ENCODE results near the gene SYNE3. TPM values are rescaled to one million over a fixed set of nuclear protein-coding genes. Genes with fewer than 3 reads are reported as not detected.

SYNE3 gene
- total RNA-seq, 1 donor from 2014 or later = 5.9 TPM

GRCh38 chr14:95477411-95478269 lies 38.8 kb downstream of the SYNE3 start:
- no peak for DNase-seq (ENCODE audit: low read depth)

- DNase-seq (ENCODE audit: low read depth) = no peak
Measured at GRCh38 chr14:95476747-95477146, 39.7 kb downstream of the SYNE3 start.

GRCh38 chr14:95475540-95476240 lies 40.8 kb downstream of the SYNE3 start:
- DNase-seq (ENCODE audit: low read depth) = peak; percentile 59

- no peak for DNase-seq (ENCODE audit: low read depth)
Measured at GRCh38 chr14:95474941-95475340, 41.5 kb downstream of the SYNE3 start.

GRCh38 chr14:95474486-95474885 lies 42.0 kb downstream of the SYNE3 start:
- DNase-seq (ENCODE audit: low read depth) = no peak

- DNase-seq (ENCODE audit: low read depth) = no peak
Measured at GRCh38 chr14:95472819-95473251, 43.6 kb downstream of the SYNE3 start.

- DNase-seq (ENCODE audit: low read depth) = peak; percentile 58
Measured at GRCh38 chr14:95471476-95471875, 45.0 kb downstream of the SYNE3 start.

- DNase-seq (ENCODE audit: low read depth) = peak; percentile 88
Measured at GRCh38 chr14:95471016-95471415, 45.4 kb downstream of the SYNE3 start.

- no peak for DNase-seq (ENCODE audit: low read depth)
Measured at GRCh38 chr14:95469134-95469481, 47.3 kb downstream of the SYNE3 start.

- peak; percentile 61 for DNase-seq (ENCODE audit: low read depth)
Measured at GRCh38 chr14:95468448-95469133, 47.9 kb downstream of the SYNE3 start.

- no peak for DNase-seq (ENCODE audit: low read depth)
Measured at GRCh38 chr14:95467657-95468056, 48.8 kb downstream of the SYNE3 start.

- DNase-seq (ENCODE audit: low read depth) = no peak
Measured at GRCh38 chr14:95467232-95467631, 49.2 kb downstream of the SYNE3 start.

Other genes starting within 250 kb of the SYNE3 start
- 0.52 and 0.99 TPM in 2 replicates for gene CLMN, start 196.7 kb downstream of the SYNE3 start, total RNA-seq
- 67.1 and 69.5 TPM in 2 replicates for gene GLRX5, start 18.4 kb upstream of the SYNE3 start, total RNA-seq
- not detected in 2 replicates for gene TCL1B, start 169.8 kb upstream of the SYNE3 start, total RNA-seq
- gene TCL1A, start 197.5 kb upstream of the SYNE3 start, total RNA-seq = not detected in 2 replicates

Data from myocyte (in vitro differentiated cells).